Activated CD8-positive, alpha-beta memory T cell treated with anti-CD3 and anti-CD28 coated beads for 4 hours (primary cell): ENCODE results near the gene PSMA2.
"Not testable (repeated sequence)": the region's sequence is repeated elsewhere in the genome, so short reads cannot be mapped to it uniquely, and the experiment has no call there.

Experiments used
- DNase-seq, 2 donors: peaks; one replicate each; pipeline ENCODE4 v3.0.0-alpha.2; 2020; ENCODE audit warnings: low read depth in 2 of 2

The PSMA2 gene

GRCh38 chr7:42907316-42907715, 24.7 kb downstream of the PSMA2 start:
- DNase-seq, result no peak

GRCh38 chr7:42906181-42906580, 25.8 kb downstream of the PSMA2 start:
- no peak for DNase-seq

GRCh38 chr7:42902331-42902730, 29.6 kb downstream of the PSMA2 start:
- DNase-seq, result no peak

GRCh38 chr7:42900842-42901241, 31.1 kb downstream of the PSMA2 start:
- DNase-seq, result no peak

GRCh38 chr7:42893346-42894240, 38.4 kb downstream of the PSMA2 start:
- DNase-seq, result no peak

- DNase-seq, result no peak
Observed at GRCh38 chr7:42886893-42887505, 45.0 kb downstream of the PSMA2 start.

GRCh38 chr7:42886129-42886528, 45.8 kb downstream of the PSMA2 start:
- no peak for DNase-seq

- not testable (repeated sequence) for DNase-seq
Observed at GRCh38 chr7:42885183-42885582, 46.8 kb downstream of the PSMA2 start.

- DNase-seq, result no peak
Observed at GRCh38 chr7:42883950-42884349, 48.0 kb downstream of the PSMA2 start.

- DNase-seq, result no peak
Observed at GRCh38 chr7:42880392-42880791, 51.6 kb downstream of the PSMA2 start.

GRCh38 chr7:42878303-42878702, 53.7 kb downstream of the PSMA2 start:
- DNase-seq, result no peak

- no peak for DNase-seq
Observed at GRCh38 chr7:42877862-42878261, 54.1 kb downstream of the PSMA2 start.

- no peak for DNase-seq
Observed at GRCh38 chr7:42876182-42877068, 55.5 kb downstream of the PSMA2 start.

GRCh38 chr7:42869131-42870020, 62.6 kb downstream of the PSMA2 start:
- DNase-seq, result no peak

GRCh38 chr7:42868480-42868879, 63.5 kb downstream of the PSMA2 start:
- no peak for DNase-seq
